Right hindlimb (tissue), 1 donor: ENCODE measurements around the gene CCDC183.
"Not testable (repeated sequence)": the region's sequence is repeated elsewhere in the genome, so short reads cannot be mapped to it uniquely, and the experiment has no call there.

Source experiments
- DNase-seq: peaks from one replicate; pipeline ENCODE4 v3.0.0-alpha.2; 2018

The CCDC183 gene

GRCh38 chr9:136840140-136840876 is 44.2 kb downstream of the CCDC183 start:
- DNase-seq, result peak; percentile 36

- peak; percentile 83 for DNase-seq
Observed at GRCh38 chr9:136840877-136841645, 44.9 kb downstream of the CCDC183 start.

- DNase-seq, result not testable (repeated sequence)
Observed at GRCh38 chr9:136841646-136842379, 45.7 kb downstream of the CCDC183 start.

GRCh38 chr9:136842380-136842948 is 46.3 kb downstream of the CCDC183 start, which contains the start of gene AJM1:
TSS of gene AJM1 (plus strand) at chr9:136842478. CDS start at chr9:136844415, 1,937 bp downstream.
- DNase-seq, result peak; percentile 88

- DNase-seq, result not testable (repeated sequence)
Observed at GRCh38 chr9:136843159-136843800, 47.1 kb downstream of the CCDC183 start.

- peak; percentile 53 for DNase-seq
Observed at GRCh38 chr9:136843801-136844740, 47.9 kb downstream of the CCDC183 start.

- no peak for DNase-seq
Observed at GRCh38 chr9:136844761-136845464, 48.8 kb downstream of the CCDC183 start.

GRCh38 chr9:136845465-136846260 is 49.5 kb downstream of the CCDC183 start:
- no peak for DNase-seq

GRCh38 chr9:136846376-136847087 is 50.4 kb downstream of the CCDC183 start:
- peak; percentile 46 for DNase-seq

- peak; percentile 89 for DNase-seq
Observed at GRCh38 chr9:136847088-136847825, 51.1 kb downstream of the CCDC183 start.

- DNase-seq, result peak; percentile 91
Observed at GRCh38 chr9:136847826-136848392, 51.8 kb downstream of the CCDC183 start.

GRCh38 chr9:136848393-136849037 is 52.4 kb downstream of the CCDC183 start:
- no peak for DNase-seq

GRCh38 chr9:136849038-136849959 is 53.2 kb downstream of the CCDC183 start, which contains the start of gene PHPT1:
TSS of gene PHPT1 (plus strand) at chr9:136849409. CDS start at chr9:136849431, 22 bp downstream.
- DNase-seq, result peak; percentile 99

- peak; percentile 40 for DNase-seq
Observed at GRCh38 chr9:136849960-136850865, 54.1 kb downstream of the CCDC183 start.
